ENCODE measurements around the gene SMIM41.

- TF ChIP-seq YY1 (IDR thresholded peaks at IDR 0.05; ENCODE audit: insufficient read depth, insufficient read length): no peak
- TF ChIP-seq ZNF274 (IDR thresholded peaks at IDR 0.05; ENCODE audit: low read depth, low read length): no peak
- TF ChIP-seq SUZ12 (IDR thresholded peaks at IDR 0.05; ENCODE audit: extremely low read depth, insufficient read depth, insufficient read length): no peak
Observed at GRCh38 chr12:52141875-52142274, 62.4 kb downstream of the SMIM41 start.
